ENCODE measurements around the gene MMAB.
A peak's percentile ranks its signal among the peaks of the same experiment; 100 is the strongest.

MMAB gene

GRCh38 chr12:109601557-109601956 is 28.3 kb upstream of the MMAB start:
- no peaks in the 10 kb centered on the region for H3K9me3 ChIP-seq (ENCODE audit: insufficient read depth, low read length)
- no peak overlapping the region for H3K4me3 ChIP-seq (ENCODE audit: insufficient read length, low read depth)
- no peak overlapping the region for H3K9ac ChIP-seq (ENCODE audit: insufficient read length, low read depth)
- H3K4me1 ChIP-seq (ENCODE audit: insufficient read depth, insufficient read length), result peaks cover 18% of the 10 kb centered on the region
- no peaks in the 10 kb centered on the region for H3K27me3 ChIP-seq (ENCODE audit: insufficient read depth, insufficient read length)
- peaks cover 2% of the 10 kb centered on the region for H3K36me3 ChIP-seq (ENCODE audit: insufficient read depth, insufficient read length, low read length)
- TF ChIP-seq SUZ12 (IDR thresholded peaks at IDR 0.05; ENCODE audit: extremely low read depth, insufficient read depth, insufficient read length) (no peak), ZNF274 (IDR thresholded peaks at IDR 0.05; ENCODE audit: low read depth, low read length) (no peak), YY1 (IDR thresholded peaks at IDR 0.05; ENCODE audit: insufficient read depth, insufficient read length) (no peak)
- DNase-seq (ENCODE audit: low read depth, low spot score), result no peak

- TF ChIP-seq YY1 (IDR thresholded peaks at IDR 0.05; ENCODE audit: insufficient read depth, insufficient read length), result no peak
- no peak for TF ChIP-seq ZNF274 (IDR thresholded peaks at IDR 0.05; ENCODE audit: low read depth, low read length)
- TF ChIP-seq SUZ12 (IDR thresholded peaks at IDR 0.05; ENCODE audit: extremely low read depth, insufficient read depth, insufficient read length), result no peak
- Histone ChIP-seq H3K4me3 (ENCODE audit: insufficient read length, low read depth) (no peak overlapping the region), H3K27me3 (ENCODE audit: insufficient read depth, insufficient read length) (no peaks in the 10 kb centered on the region), H3K36me3 (ENCODE audit: insufficient read depth, insufficient read length, low read length) (peaks cover 6% of the 10 kb centered on the region), H3K4me1 (ENCODE audit: insufficient read depth, insufficient read length) (peaks cover 18% of the 10 kb centered on the region), H3K9me3 (ENCODE audit: insufficient read depth, low read length) (no peaks in the 10 kb centered on the region), H3K9ac (ENCODE audit: insufficient read length, low read depth) (no peak overlapping the region)
- no peak for DNase-seq (ENCODE audit: low read depth, low spot score)
These were observed 27.7 kb upstream of the MMAB start for GRCh38 chr12:109600995-109601394.

- H3K4me3 ChIP-seq (ENCODE audit: insufficient read length, low read depth), result no peak overlapping the region
- peaks cover 17% of the 10 kb centered on the region for H3K4me1 ChIP-seq (ENCODE audit: insufficient read depth, insufficient read length)
These were observed 27.2 kb upstream of the MMAB start for GRCh38 chr12:109600481-109600880.

GRCh38 chr12:109599087-109599486 is 25.8 kb upstream of the MMAB start:
- Histone ChIP-seq H3K9me3 (ENCODE audit: insufficient read depth, low read length) (no peaks in the 10 kb centered on the region), H3K4me3 (ENCODE audit: insufficient read length, low read depth) (no peak overlapping the region), H3K4me1 (ENCODE audit: insufficient read depth, insufficient read length) (peaks cover 11% of the 10 kb centered on the region), H3K9ac (ENCODE audit: insufficient read length, low read depth) (no peak overlapping the region), H3K36me3 (ENCODE audit: insufficient read depth, insufficient read length, low read length) (peaks cover 14% of the 10 kb centered on the region), H3K27me3 (ENCODE audit: insufficient read depth, insufficient read length) (no peaks in the 10 kb centered on the region)
- no peak for DNase-seq (ENCODE audit: low read depth, low spot score)
- no peak for TF ChIP-seq SUZ12 (IDR thresholded peaks at IDR 0.05; ENCODE audit: extremely low read depth, insufficient read depth, insufficient read length)
- no peak for TF ChIP-seq ZNF274 (IDR thresholded peaks at IDR 0.05; ENCODE audit: low read depth, low read length)
- no peak for TF ChIP-seq YY1 (IDR thresholded peaks at IDR 0.05; ENCODE audit: insufficient read depth, insufficient read length)

More at GRCh38 chr12:109600481-109600880, 27.2 kb upstream of the MMAB start:
- no peak for TF ChIP-seq ZNF274 (IDR thresholded peaks at IDR 0.05; ENCODE audit: low read depth, low read length)
- H3K9ac ChIP-seq (ENCODE audit: insufficient read length, low read depth), result no peak overlapping the region
- H3K27me3 ChIP-seq (ENCODE audit: insufficient read depth, insufficient read length), result no peaks in the 10 kb centered on the region
- DNase-seq (ENCODE audit: low read depth, low spot score), result no peak
- H3K36me3 ChIP-seq (ENCODE audit: insufficient read depth, insufficient read length, low read length), result peaks cover 6% of the 10 kb centered on the region
- H3K9me3 ChIP-seq (ENCODE audit: insufficient read depth, low read length), result no peaks in the 10 kb centered on the region

GRCh38 chr12:109598428-109598854 is 25.1 kb upstream of the MMAB start:
- H3K4me3 ChIP-seq (ENCODE audit: insufficient read length, low read depth), result no peak overlapping the region
- DNase-seq (ENCODE audit: low read depth, low spot score), result no peak
- H3K36me3 ChIP-seq (ENCODE audit: insufficient read depth, insufficient read length, low read length), result peaks cover 15% of the 10 kb centered on the region
- H3K9me3 ChIP-seq (ENCODE audit: insufficient read depth, low read length), result no peaks in the 10 kb centered on the region
- TF ChIP-seq ZNF274 (IDR thresholded peaks at IDR 0.05; ENCODE audit: low read depth, low read length) (no peak), YY1 (IDR thresholded peaks at IDR 0.05; ENCODE audit: insufficient read depth, insufficient read length) (no peak), SUZ12 (IDR thresholded peaks at IDR 0.05; ENCODE audit: extremely low read depth, insufficient read depth, insufficient read length) (no peak)
- peak overlapping the region; percentile 43 for H3K9ac ChIP-seq (ENCODE audit: insufficient read length, low read depth)
- H3K27me3 ChIP-seq (ENCODE audit: insufficient read depth, insufficient read length), result no peaks in the 10 kb centered on the region
- H3K4me1 ChIP-seq (ENCODE audit: insufficient read depth, insufficient read length), result peaks cover 11% of the 10 kb centered on the region

GRCh38 chr12:109597795-109598427 is 24.6 kb upstream of the MMAB start:
- no peak for TF ChIP-seq YY1 (IDR thresholded peaks at IDR 0.05; ENCODE audit: insufficient read depth, insufficient read length)
- TF ChIP-seq SUZ12 (IDR thresholded peaks at IDR 0.05; ENCODE audit: extremely low read depth, insufficient read depth, insufficient read length), result no peak
- no peak for TF ChIP-seq ZNF274 (IDR thresholded peaks at IDR 0.05; ENCODE audit: low read depth, low read length)
- peaks cover 20% of the 10 kb centered on the region for H3K36me3 ChIP-seq (ENCODE audit: insufficient read depth, insufficient read length, low read length)
- H3K4me3 ChIP-seq (ENCODE audit: insufficient read length, low read depth), result no peak overlapping the region
- peak overlapping the region; percentile 57 for H3K9ac ChIP-seq (ENCODE audit: insufficient read length, low read depth)
- H3K27me3 ChIP-seq (ENCODE audit: insufficient read depth, insufficient read length), result no peaks in the 10 kb centered on the region
- H3K9me3 ChIP-seq (ENCODE audit: insufficient read depth, low read length), result no peaks in the 10 kb centered on the region
- DNase-seq (ENCODE audit: low read depth, low spot score), result peak; percentile 84
- H3K4me1 ChIP-seq (ENCODE audit: insufficient read depth, insufficient read length), result peaks cover 11% of the 10 kb centered on the region

- no peak for DNase-seq (ENCODE audit: low read depth, low spot score)
- Histone ChIP-seq H3K9ac (ENCODE audit: insufficient read length, low read depth) (peak overlapping the region; percentile 6), H3K27me3 (ENCODE audit: insufficient read depth, insufficient read length) (no peaks in the 10 kb centered on the region), H3K9me3 (ENCODE audit: insufficient read depth, low read length) (no peaks in the 10 kb centered on the region), H3K36me3 (ENCODE audit: insufficient read depth, insufficient read length, low read length) (peaks cover 26% of the 10 kb centered on the region), H3K4me3 (ENCODE audit: insufficient read length, low read depth) (no peak overlapping the region), H3K4me1 (ENCODE audit: insufficient read depth, insufficient read length) (peaks cover 11% of the 10 kb centered on the region)
- no peak for TF ChIP-seq YY1 (IDR thresholded peaks at IDR 0.05; ENCODE audit: insufficient read depth, insufficient read length)
- no peak for TF ChIP-seq ZNF274 (IDR thresholded peaks at IDR 0.05; ENCODE audit: low read depth, low read length)
- no peak for TF ChIP-seq SUZ12 (IDR thresholded peaks at IDR 0.05; ENCODE audit: extremely low read depth, insufficient read depth, insufficient read length)
These were observed 24.1 kb upstream of the MMAB start for GRCh38 chr12:109597414-109597794.
